ENCODE data around the gene NGB.

- TF ChIP-seq POLR2A (IDR thresholded peaks at IDR 0.05; ENCODE audit: borderline replicate concordance, extremely low read depth, insufficient read depth, insufficient read length) (no peak), CTCF (IDR thresholded peaks at IDR 0.05 in 2 of 3, conservative IDR thresholded peaks at IDR 0.05 in 1 of 3; ENCODE audit: borderline replicate concordance in 1 of 3, insufficient read depth in 1 of 3, low read depth in 2 of 3, low read length in 2 of 3) (no peak), SRF (IDR thresholded peaks at IDR 0.05; ENCODE audit: low read depth) (no peak), EZH2 (IDR thresholded peaks at IDR 0.05) (no peak), POLR2AphosphoS5 (IDR thresholded peaks at IDR 0.05; ENCODE audit: low read depth, low read length) (no peak), SIN3A (IDR thresholded peaks at IDR 0.05; ENCODE audit: low read depth) (no peak), EGR1 (IDR thresholded peaks at IDR 0.05; ENCODE audit: low read depth) (no peak), RAD21 (IDR thresholded peaks at IDR 0.05; ENCODE audit: low read depth) (no peak), CBX3 (IDR thresholded peaks at IDR 0.05; ENCODE audit: low read depth) (no peak)
- TF ChIP-seq, protein P1, sequence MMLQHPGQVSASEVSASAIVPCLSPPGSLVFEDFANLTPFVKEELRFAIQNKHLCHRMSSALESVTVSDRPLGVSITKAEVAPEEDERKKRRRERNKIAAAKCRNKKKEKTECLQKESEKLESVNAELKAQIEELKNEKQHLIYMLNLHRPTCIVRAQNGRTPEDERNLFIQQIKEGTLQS (IDR thresholded peaks at IDR 0.05), result no peak
Observed at GRCh38 chr14:77217551-77217950, 53.5 kb downstream of the NGB start.

All from HCT116 (cell line).